Ascending aorta (tissue), 2 donors: ENCODE measurements around the gene TMEM154. TPM values are rescaled to one million over a fixed set of nuclear protein-coding genes. Genes with fewer than 3 reads are reported as not detected.

Source experiments
- DNase-seq, 2 donors: peaks; one replicate each; pipeline ENCODE4 v3.0.0-alpha.2; 2019; ENCODE audit warnings: low spot score in 2 of 2
- H3K27ac ChIP-seq, 2 donors: fragments of 200-600 bp; sonication (generic); one replicate each; pipeline ENCODE4 v1.5.1; 2016 to 2017; ENCODE audit warnings: mild to moderate bottlenecking in 1 of 2
- H3K27me3 ChIP-seq: fragments of 200-600 bp; sonication (generic); one replicate; pipeline ENCODE4 v1.5.1; 2017
- H3K36me3 ChIP-seq, 2 donors: fragments of 200-600 bp; sonication (generic); one replicate each; pipeline ENCODE4 v1.5.1; 2016
- H3K4me1 ChIP-seq, 2 donors: fragments of 200-600 bp; sonication (generic); one replicate each; pipeline ENCODE4 v1.5.1; 2016 to 2017; ENCODE audit warnings: mild to moderate bottlenecking in 1 of 2
- H3K4me3 ChIP-seq, 2 donors: fragments of 200-600 bp; sonication (generic); one replicate each; pipeline ENCODE4 v1.5.1; 2016 to 2017; ENCODE audit warnings: mild to moderate bottlenecking in 1 of 2
- H3K9me3 ChIP-seq, 2 donors: fragments of 200-600 bp; sonication (generic); one replicate each; pipeline ENCODE4 v1.5.1; 2016
- intact Hi-C: fragments of 100-400 bp; cut with DNase I; formaldehyde crosslinking; loops from one replicate; pipeline ENCODE4 v1.15.1; 2023
- total RNA-seq: library from RNA; depleted of rRNA; stranded (reverse); fragments of >200 nt; gene quantifications from one replicate; pipeline ENCODE4 v1.1.0, GENCODE V29; 2016
- TF ChIP-seq, protein P1 (sequence below), 3 experiments: fragments of 200-600 bp in 2 of 3; fragments of 450-650 bp in 1 of 3; sonication (generic) in 2 of 3; IDR thresholded peaks; one replicate each; pipeline ENCODE4 v1.5.1; 2016 to 2019; ENCODE audit warnings: antibody characterized with exemption in 3 of 3, mild to moderate bottlenecking in 1 of 3, moderate library complexity in 1 of 3

The TMEM154 gene
- total RNA-seq, 1 donor from 2014 or later, result 1.4 TPM

DNA sequence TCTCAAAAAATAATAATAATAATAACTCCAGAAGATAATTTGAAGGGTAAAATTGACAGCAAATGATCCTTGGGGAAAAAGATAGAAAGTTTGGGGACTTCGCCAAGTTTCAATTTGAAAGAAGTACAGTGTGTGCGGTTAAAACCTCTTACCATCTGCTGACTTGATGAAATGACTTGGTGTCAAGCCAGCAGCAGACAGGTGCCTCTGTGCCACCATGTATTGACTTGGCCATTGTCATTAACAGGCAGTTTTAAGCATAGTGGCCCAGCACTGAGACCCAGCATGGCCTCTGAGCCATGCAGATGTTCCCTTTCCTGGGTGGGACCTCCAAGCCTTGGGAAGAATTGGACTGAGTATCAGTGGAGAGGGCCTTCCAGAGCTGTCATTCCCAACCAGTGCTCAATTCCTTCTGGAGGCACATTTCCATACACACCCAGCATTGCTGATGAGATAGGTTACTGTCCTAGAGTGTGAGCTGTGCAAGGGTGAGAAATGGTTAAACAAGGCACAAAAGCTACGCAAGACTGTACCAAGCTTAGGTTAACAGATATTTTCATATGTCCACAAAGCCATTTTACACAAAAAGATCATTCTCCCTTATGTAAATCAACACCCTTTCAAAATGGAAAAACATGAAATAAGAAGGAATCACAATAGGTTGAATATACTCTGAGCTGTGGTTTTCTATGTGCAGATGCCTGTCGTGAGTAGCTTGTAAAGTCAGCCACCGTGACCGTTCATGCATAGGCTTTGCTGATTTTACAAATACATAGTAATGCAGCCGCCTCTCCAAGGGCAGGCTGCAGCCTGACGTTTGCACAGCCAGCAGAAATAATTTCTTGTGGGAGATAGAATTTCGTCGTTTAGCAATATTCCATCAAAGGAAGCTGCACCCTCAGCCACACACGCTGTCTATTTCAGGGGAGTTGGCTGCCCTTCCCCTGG is 84.5 kb downstream of the TMEM154 start:
- Histone ChIP-seq H3K9me3 (no peaks in the 10 kb centered on the region), H3K36me3 (no peaks in the 10 kb centered on the region), H3K4me3 (no peak overlapping the region), H3K27me3 (no peaks in the 10 kb centered on the region), H3K27ac (no peak overlapping the region), H3K4me1 (no peaks in the 10 kb centered on the region)
- TF ChIP-seq, protein P1, sequence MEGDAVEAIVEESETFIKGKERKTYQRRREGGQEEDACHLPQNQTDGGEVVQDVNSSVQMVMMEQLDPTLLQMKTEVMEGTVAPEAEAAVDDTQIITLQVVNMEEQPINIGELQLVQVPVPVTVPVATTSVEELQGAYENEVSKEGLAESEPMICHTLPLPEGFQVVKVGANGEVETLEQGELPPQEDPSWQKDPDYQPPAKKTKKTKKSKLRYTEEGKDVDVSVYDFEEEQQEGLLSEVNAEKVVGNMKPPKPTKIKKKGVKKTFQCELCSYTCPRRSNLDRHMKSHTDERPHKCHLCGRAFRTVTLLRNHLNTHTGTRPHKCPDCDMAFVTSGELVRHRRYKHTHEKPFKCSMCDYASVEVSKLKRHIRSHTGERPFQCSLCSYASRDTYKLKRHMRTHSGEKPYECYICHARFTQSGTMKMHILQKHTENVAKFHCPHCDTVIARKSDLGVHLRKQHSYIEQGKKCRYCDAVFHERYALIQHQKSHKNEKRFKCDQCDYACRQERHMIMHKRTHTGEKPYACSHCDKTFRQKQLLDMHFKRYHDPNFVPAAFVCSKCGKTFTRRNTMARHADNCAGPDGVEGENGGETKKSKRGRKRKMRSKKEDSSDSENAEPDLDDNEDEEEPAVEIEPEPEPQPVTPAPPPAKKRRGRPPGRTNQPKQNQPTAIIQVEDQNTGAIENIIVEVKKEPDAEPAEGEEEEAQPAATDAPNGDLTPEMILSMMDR (IDR thresholded peaks at IDR 0.05), result no peak
- no peak for DNase-seq
- intact Hi-C loops, result no loop called here

DNA sequence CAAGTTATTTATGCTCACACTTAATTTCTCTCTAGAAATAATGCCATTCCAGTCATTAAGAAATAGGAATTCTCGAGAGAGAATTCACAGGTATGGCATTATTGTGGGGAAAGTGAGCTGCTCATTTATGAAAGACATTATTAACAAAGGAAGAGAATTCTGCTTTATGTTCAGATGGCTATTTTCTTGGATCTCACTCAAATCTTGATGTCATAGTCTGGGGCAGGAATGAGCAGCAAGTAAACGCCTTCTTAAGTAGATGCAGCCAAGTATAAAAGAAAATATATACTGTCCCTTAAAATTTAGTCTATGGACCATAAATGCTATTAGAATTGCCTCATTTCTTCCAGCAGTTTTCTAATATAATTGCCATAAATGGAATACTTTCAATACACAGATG is 85.7 kb downstream of the TMEM154 start:
- Histone ChIP-seq H3K36me3 (no peaks in the 10 kb centered on the region), H3K27me3 (no peaks in the 10 kb centered on the region), H3K9me3 (no peaks in the 10 kb centered on the region), H3K4me1 (no peaks in the 10 kb centered on the region), H3K4me3 (no peak overlapping the region), H3K27ac (no peak overlapping the region)
- TF ChIP-seq, protein P1 (IDR thresholded peaks at IDR 0.05), result no peak
- intact Hi-C loops, result no loop called here
- DNase-seq, result no peak

DNA sequence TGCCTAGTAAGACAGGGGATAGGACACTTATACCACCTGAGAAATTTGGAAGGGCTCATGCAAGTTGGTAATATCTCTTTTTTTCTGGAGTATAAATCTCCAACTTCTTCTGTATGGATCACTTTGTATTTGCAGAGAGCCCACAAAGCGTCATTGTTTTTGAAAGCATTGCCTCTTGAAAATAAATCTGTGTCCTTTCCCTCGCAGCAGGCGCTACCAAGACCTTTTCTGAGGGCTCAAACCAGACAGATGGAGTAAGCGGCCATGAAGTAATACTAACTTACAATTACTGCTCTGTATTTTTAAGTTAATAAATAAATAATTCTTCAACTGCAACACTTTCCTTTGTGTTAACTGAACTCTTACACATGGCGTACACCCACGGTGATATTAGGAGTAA is 87.9 kb downstream of the TMEM154 start:
- Histone ChIP-seq H3K27me3 (no peaks in the 10 kb centered on the region), H3K4me1 (no peaks in the 10 kb centered on the region), H3K9me3 (no peaks in the 10 kb centered on the region), H3K27ac (no peak overlapping the region), H3K4me3 (no peak overlapping the region), H3K36me3 (no peaks in the 10 kb centered on the region)
- no peak for DNase-seq
- TF ChIP-seq, protein P1 (IDR thresholded peaks at IDR 0.05), result no peak
- intact Hi-C loops, result no loop called here

GRCh38 chr4:152591396-152591795 is 88.4 kb downstream of the TMEM154 start:
- no peaks in the 10 kb centered on the region for H3K27me3 ChIP-seq
- H3K36me3 ChIP-seq, result no peaks in the 10 kb centered on the region
- TF ChIP-seq, protein P1 (IDR thresholded peaks at IDR 0.05), result no peak
- no peak overlapping the region for H3K27ac ChIP-seq
- H3K9me3 ChIP-seq, result no peaks in the 10 kb centered on the region
- no peak overlapping the region for H3K4me3 ChIP-seq
- intact Hi-C loops, result no loop called here
- H3K4me1 ChIP-seq, result no peaks in the 10 kb centered on the region
- DNase-seq, result no peak

DNA sequence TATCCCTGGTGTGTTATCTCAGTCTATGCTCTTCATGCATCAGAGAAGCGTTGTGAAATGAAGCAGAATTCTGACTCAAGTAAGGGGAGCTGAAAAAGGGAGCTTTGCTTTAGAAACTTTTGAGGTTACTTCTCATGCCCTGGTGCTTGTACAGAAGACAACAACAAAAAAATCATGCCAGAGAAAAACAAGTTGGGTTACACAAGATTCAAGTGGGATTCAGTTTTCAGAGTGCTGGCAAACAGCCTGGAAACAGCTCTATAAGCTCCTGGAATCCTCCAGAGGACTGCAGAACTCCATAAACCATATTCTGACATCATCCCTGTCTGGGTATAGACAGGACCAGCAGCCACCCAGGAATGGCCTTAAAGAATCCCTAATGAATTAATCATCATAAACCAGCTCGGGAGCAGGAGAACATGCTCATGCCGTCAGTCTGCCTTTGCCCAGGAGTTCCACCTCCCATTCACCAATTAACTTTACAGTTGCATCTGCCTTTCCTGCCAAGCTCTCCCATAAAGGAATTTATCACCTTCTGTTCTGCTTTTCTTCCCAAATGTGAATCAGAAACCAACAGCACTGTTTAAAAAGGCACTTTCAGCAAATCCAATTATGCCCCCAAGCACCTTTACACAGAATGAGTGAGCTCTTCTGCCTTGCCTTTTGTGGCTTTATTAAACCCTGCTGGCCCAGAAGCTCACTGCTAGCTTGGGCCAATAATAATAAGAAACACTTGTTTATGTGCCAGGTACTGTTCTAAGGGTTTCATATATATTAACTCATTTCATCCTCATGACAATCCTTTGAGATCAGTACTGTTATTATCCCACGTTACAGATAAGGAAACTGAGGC is 89.4 kb downstream of the TMEM154 start:
- intact Hi-C loops, result no loop called here
- Histone ChIP-seq H3K4me3 (no peak overlapping the region), H3K9me3 (no peaks in the 10 kb centered on the region), H3K27me3 (no peaks in the 10 kb centered on the region), H3K36me3 (no peaks in the 10 kb centered on the region), H3K4me1 (no peaks in the 10 kb centered on the region), H3K27ac (no peak overlapping the region)
- TF ChIP-seq, protein P1 (IDR thresholded peaks at IDR 0.05), result no peak
- DNase-seq, result no peak
